ENCODE results near the gene BRF1. TPM values are rescaled to one million over a fixed set of nuclear protein-coding genes. Genes with fewer than 3 reads are reported as not detected.

The BRF1 gene
- total RNA-seq, 4 donors from 2014 or later: 44.5 to 99.6 (median 56.2) TPM

GRCh38 chr14:105160776-105161175, 140.0 kb downstream of the BRF1 start:
- Histone ChIP-seq H3K4me1 (no peaks in the 10 kb centered on the region), H3K9me3 (no peaks in the 10 kb centered on the region), H3K27me3 (no peaks in the 10 kb centered on the region), H3K36me3 (no peaks in the 10 kb centered on the region), H3K4me3 (replicated peaks in 1 of 3) (no peak overlapping the region), H3K27ac (no peak overlapping the region)
- WGBS, 2 donors: 84 to 93% methylated on average over 12 of the region's 12 CpGs
- no peak for DNase-seq
- intact Hi-C loops (cut with DNase I): no loop called here
- TF ChIP-seq CTCF (IDR thresholded peaks at IDR 0.05) (no peak), POLR2A (IDR thresholded peaks at IDR 0.05) (no peak)

- no peak for TF ChIP-seq POLR2A (IDR thresholded peaks at IDR 0.05)
- no peak for TF ChIP-seq CTCF (IDR thresholded peaks at IDR 0.05)
- no peak overlapping the region for H3K27ac ChIP-seq
- no peaks in the 10 kb centered on the region for H3K4me1 ChIP-seq
- no peak for DNase-seq
- 81 to 87% methylated on average over 14 of the region's 14 CpGs for WGBS, 2 donors
- H3K27me3 ChIP-seq: no peaks in the 10 kb centered on the region
- no peak overlapping the region for H3K4me3 ChIP-seq (replicated peaks in 1 of 3)
- no peaks in the 10 kb centered on the region for H3K9me3 ChIP-seq
- intact Hi-C loops (cut with DNase I): no loop called here
- no peaks in the 10 kb centered on the region for H3K36me3 ChIP-seq
Measured at GRCh38 chr14:105159344-105159743, 141.5 kb downstream of the BRF1 start.

Other genes with a start within 250 kb of the BRF1 start
- gene GPR132, start 235.6 kb downstream of the BRF1 start, total RNA-seq: 1 to 10 TPM; 1.0 to 4.6 (median 2.1) TPM
- gene JAG2, start 132.2 kb downstream of the BRF1 start, total RNA-seq: 10 to 100 TPM in 1 of 4 donors, 1 to 10 TPM in 3; 3.9 to 10.7 (median 5.2) TPM
- 10 to 100 TPM; 15.2 to 29.1 (median 20.1) TPM for gene NUDT14, start 119.7 kb downstream of the BRF1 start, total RNA-seq
- 10 to 100 TPM; 35.9 to 58.2 (median 44.2) TPM for gene BTBD6, start 52.5 kb downstream of the BRF1 start, total RNA-seq
- 10 to 100 TPM; 54.6 to 85.2 (median 72.1) TPM for gene PACS2, start 13.7 kb upstream of the BRF1 start, total RNA-seq
- under 1 TPM in 3 of 4 donors, not detected in 1; 0.22 to 0.81 (median 0.33) TPM for gene TEX22, start 97.5 kb upstream of the BRF1 start, total RNA-seq
- 100 to 1,000 TPM in 2 of 4 donors, 10 to 100 TPM in 2; 66.2 to 111 (median 90.0) TPM for gene MTA1, start 118.8 kb upstream of the BRF1 start, total RNA-seq
- gene CRIP2, start 173.8 kb upstream of the BRF1 start, total RNA-seq: 100 to 1,000 TPM; 101 to 160 (median 136) TPM
- gene CRIP1, start 185.9 kb upstream of the BRF1 start, total RNA-seq: 10 to 100 TPM in 3 of 4 donors, 1 to 10 TPM in 1; 6.0 to 30.8 (median 18.5) TPM
- gene TEDC1, start 190.2 kb upstream of the BRF1 start, total RNA-seq: 10 to 100 TPM in 2 of 4 donors, 1 to 10 TPM in 2; 3.4 to 13.9 (median 8.5) TPM
- 10 to 100 TPM in 3 of 4 donors, 1 to 10 TPM in 1; 9.3 to 19.1 (median 15.2) TPM for gene TMEM121, start 225.6 kb upstream of the BRF1 start, total RNA-seq

Data from thyroid gland (tissue), 4 donors.